Suppressor macrophage treated with lipopolysaccharide for 4 hours (primary cell): ENCODE results near the gene CYB5R3.
"Not testable (repeated sequence)": the region's sequence is repeated elsewhere in the genome, so short reads cannot be mapped to it uniquely, and the experiment has no call there.

Experiments used
- DNase-seq: peaks from one replicate; pipeline ENCODE4 v3.0.0-alpha.2; 2020

Gene CYB5R3

DNA sequence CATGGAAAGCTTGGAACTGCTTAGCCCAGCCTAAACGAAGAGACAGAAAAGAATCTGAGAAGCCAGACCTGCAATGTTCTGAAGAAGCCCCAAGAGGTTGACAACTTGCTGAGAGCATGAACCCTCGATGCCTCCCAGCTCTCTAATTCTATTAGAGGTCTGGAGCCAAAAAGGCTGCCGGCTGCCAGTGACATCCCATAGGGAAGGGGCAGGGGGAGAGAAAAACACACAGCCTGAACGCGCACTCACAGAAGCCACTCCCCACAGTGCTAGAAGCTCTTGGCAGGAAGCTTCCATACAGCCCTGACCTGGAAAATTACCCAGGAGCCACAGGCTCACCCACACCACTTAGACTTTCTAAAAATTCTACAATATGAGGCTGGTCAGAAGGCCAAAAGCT, 52.9 kb downstream of the CYB5R3 start:
- no peak for DNase-seq

DNA sequence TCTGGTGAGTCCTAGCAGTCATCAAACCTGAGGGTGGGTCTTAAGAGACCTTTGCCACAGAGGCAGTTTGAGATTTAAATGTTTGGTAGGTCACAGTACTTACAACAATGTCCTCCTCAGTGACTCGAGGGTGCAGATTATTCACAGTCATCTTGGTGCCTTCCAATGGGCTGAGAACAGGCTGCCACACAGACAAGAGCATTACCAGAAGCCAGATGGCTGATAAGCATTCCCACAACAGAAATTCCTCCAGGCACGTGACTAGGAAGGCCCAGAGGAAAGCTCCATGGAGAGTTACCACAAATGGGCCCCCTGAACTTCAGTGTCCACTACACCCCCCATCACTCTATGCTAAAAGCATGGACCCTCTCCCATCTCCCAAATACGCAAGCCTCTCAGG, 53.8 kb downstream of the CYB5R3 start:
- DNase-seq: no peak

DNA sequence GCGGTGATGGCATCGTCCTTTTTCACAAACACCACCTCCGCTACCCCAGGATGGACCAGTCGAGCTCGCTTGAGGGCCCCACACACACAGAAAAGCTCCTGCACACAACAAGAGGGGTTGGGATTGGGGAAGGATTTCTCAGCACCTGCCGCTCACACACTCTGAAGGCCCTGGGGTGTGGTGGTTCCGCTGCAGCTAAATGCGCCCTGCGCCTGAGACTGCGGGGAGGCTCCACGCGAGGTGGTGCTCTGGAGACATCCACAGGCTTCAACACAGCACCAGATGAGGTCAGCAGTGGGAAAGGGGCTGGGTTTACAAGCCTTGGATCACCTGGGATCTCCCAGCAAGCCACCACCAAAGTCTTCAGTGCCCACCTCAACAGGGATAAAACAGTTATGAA, 57.2 kb downstream of the CYB5R3 start:
- no peak for DNase-seq

DNA sequence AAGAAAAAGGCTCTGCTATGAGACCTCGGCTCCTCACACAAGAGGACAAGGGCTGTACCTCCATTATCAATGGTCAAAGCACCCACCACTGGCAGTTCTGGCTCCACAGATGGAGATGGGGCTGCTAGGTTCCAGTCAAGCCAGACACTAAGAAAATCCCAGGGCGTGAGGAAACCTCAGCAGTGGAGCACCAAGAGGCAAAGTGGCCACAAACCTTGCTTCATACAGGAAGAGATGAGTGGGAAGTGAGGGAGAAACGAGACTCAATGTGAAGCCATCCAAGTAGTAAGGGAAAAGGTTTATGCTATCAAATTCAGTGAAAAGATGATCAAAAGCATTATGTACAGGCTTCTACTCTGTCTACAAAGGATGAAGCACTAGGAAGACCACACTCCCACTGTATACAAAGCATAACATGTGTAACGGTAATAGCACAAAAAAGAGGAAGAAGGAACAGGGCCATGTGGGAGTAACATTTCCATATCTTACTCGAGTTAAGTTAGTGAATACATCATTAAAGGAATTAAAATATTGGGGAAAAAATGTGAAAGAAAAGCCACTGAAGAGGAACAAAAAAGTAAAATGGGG, 61.5 kb downstream of the CYB5R3 start:
- peak; percentile 82 for DNase-seq

DNA sequence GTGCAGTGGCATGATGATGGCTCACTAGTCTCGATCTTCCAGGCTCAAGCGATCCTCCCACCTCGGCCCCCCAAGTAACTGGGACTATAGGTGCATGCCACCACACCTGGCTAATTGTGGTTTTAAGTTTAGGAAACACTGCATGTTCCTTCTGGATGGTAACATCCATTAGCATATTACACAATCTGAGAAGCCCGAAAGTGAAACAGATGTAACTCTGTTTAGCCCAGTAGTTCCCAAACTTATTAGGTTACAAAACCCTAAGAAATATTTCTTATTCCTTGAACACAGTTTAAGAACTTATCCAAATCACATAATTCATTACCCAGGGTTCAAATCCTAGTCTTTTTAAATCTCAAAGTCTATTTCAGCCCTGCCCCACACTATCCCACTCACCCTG, 62.8 kb downstream of the CYB5R3 start:
- DNase-seq: peak; percentile 61

DNA sequence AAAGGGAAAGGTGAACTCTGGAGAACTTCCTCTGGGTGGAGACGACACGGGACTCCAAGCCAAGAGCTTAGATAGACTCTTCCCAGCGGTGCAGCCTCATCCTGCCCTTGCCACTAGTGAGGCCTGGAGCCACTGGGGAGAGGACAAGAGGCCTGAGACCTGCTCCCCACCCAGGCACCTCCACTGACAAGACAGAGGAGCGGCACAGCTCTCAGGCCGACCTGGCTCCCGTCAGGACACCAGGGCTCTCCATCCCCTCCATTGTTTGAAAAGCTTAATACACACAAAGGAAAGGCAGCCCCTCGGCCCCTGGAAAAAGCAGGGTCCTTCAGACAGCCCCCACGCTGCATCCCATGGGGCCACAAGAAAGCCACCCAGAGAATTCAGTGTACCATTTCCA, 64.1 kb downstream of the CYB5R3 start:
- no peak for DNase-seq

DNA sequence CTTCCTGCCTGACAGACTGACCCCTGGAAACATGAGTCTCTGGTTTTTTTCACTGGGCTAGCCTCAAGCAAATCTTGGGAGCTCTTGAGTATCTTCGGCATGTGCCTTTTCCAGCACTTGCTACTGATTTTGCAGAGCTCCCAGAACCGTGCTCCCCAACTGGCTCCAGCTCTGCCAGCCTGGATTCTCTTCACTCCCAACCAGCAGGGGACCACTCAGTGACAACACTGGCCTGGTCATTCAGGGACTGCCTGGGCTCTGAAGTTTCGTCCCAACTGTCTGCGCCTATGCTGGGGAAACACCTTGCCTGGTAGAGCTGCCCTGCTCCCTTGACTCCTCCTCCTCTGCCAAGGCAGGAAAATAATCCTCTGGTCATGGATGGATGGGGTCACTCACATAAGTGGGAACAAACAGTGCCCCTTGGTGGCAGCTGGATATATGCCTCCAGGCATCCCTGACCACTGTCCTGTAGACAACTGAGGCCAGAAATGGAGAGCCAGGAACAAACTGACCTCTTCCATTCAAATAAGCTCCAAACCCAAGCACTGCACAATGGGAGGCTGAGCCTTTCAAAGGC, 64.7 kb downstream of the CYB5R3 start:
- DNase-seq: no peak

DNA sequence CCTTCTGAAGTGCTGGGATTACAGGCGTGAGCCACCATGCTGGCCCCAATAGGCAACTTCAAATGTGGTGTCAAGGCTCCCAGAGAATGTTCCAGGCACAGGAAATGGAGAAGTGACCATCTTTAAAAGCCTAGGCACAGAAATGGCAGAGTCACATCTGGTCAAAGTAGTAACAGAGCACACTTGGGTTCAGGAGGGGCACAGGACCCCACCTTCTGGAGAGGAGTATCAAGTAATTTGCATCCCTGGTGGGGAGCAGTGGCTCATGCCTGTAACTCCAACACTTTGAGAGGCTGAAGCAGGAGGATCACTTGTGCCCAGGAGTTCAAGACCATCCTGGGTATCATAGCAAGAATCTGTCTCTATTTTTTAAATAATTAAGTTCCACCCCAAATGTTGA, 66.2 kb downstream of the CYB5R3 start:
- no peak for DNase-seq

DNA sequence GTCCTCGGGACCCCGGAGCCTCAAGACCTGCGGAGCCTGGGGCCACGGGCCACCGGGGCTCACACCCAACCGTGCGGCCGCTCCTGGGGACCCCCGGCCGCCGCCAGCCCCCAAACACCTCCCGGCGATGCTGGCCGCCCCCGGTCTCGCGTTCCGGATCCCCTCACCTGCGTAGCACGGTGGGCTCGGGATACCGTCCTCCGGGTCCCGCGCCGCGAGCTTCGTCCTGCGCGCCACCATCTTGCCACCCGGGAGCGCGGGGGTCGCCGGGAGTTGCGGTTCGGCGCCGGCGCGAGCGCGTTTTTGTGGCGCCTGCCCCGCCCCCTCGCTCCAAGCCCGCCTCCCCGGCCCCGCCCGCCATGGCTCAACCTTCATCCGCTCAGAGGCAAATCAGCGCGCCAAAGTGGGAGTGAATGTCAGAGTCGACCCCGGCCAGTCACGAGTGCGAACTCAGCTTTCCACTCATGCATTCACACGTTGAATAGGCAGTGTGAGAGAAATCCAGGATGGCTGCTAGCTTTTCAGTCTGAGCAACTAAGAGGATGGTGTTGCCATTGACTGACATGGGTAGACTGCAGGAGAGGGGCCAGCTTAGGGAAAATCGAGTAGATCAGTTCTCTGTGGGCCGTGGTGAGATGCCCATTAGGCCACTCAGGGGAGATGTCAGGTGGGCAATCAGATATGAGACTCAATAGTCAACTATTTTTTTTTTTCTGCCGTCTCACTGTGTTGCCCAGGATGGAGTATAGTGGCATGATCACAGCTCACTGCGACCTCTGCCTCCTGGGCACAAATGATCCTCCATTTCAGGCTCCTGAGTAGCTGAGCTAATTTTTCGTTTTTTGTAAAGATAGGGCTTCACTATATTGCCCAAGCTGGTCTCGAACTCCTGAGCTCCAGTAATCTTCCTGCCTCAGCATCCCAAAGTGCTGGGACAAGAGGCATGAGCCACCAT, 67.2 kb downstream of the CYB5R3 start:
- peak; percentile 78 for DNase-seq

DNA sequence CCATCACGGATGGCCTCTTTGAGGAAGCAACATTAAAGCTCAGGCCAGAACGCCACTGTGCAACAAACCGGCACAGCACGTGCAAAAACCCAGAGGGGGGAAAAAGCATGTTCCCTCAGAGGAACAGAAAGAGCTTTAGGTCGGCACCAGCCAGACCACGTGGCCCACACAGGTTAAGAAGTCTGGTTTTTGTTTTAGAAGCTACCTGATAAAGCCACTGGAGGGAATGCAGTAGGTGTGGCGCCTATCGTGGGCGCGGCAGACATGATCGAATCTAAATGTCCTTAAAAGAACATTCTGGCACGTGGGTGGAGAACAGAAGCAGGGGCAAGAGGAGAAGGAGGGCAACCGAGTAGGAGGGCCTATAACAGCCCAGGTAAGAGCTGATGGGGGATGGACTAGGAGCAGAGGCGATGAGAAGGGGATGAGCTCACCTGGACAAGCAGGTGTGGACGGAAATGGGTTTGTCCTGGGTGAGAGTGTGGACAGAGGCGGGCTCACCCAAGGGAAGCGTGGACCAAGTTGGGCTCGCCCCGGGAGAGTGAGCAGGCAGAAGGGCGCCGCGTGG, 67.9 kb downstream of the CYB5R3 start:
- not testable (repeated sequence) for DNase-seq

DNA sequence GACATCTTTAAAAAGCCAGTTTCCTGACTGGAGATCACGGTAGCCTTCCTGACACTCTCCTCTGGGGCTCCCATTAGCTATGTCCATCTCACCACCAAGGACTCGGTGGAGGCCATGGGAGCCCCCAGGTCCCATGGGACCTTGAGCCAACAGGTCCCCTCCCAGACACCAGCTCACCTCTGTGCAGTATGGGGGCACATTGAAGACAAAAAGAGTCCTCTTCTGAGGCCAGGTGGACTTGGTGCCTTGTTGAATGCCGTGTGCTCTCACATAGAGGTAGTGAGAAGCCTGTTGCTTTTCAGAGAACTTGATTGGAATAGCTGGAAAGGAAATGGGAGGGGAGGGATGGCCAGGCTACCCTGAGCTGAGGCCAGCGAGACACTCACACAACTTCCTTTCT, 69.2 kb downstream of the CYB5R3 start:
- not testable (repeated sequence) for DNase-seq

DNA sequence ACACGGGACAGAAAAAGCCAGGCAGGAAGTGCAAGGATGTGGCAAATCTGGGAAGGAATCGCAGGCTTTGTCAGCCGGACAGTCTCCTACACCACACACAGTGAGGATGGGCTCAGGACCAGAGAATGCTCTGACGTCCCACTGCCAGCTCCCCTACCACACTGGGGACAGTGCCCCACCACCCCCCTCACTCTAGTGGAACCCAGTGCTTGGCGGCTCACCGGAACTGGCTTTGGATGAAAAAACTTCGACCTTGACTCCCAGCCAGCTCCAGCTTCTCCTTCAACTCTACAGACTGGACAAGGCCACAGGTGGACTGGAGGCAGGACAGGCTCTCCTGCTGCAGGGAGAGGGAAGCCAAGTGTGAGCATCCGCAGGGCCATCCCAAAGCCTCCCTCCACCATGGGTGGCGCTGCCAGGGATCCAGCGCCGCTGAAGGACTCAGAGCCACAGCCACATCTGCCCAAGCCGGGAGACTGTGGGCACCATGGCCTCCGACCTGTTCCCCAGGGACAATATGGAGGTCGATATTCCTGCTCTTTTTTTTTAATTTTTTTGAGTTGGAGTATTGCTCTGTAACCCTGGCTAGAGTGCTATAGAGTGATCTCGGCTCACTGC, 71.5 kb downstream of the CYB5R3 start:
- no peak for DNase-seq

DNA sequence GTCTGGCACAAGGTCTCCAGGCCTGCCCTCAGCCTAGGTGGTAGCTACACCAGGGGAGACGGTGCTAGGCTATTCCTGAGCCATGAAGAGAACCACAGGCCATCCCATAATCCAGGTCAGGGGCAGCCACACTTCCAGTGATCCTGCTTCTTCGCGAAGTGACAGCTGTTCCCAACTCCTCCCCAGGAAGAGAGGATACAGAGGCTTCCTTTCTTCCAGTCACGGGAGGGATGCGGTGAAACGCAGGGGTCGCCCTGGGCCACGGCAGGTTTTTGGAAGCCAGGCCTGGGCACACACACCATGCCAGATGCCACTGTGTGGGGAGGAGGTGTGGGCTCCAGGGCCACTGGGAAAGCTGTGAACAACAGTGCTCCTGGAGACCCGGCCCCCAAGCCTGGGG, 72.1 kb downstream of the CYB5R3 start:
- not testable (repeated sequence) for DNase-seq

DNA sequence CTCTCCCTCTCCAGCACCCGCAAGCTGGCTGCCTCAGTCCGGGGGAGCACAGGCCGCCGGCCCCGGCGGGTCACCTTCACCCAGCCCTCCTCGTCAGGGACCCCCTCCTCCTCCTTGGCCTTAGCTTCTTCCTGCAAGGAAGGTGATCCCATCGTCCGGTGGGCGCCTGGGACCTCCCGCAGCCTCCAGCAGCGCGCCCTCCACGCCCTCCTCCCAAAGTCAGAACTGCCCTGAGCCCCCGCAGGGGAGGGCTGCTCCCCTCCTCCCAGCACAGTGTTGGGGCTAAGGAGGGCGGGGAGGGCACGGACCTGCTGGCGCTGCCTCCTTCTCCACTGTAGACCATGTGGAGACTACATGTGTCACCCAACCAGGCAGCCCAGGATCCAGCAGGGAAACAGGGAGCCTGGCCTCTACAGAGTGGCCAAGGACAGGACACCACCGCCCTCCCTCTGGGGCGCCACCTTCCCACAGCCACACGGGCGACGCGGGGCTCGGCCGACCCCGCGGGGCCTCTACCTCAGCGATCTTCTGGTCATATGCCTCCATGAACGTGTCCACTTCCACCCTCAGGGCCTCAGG, 73.1 kb downstream of the CYB5R3 start:
- DNase-seq: not testable (repeated sequence)

DNA sequence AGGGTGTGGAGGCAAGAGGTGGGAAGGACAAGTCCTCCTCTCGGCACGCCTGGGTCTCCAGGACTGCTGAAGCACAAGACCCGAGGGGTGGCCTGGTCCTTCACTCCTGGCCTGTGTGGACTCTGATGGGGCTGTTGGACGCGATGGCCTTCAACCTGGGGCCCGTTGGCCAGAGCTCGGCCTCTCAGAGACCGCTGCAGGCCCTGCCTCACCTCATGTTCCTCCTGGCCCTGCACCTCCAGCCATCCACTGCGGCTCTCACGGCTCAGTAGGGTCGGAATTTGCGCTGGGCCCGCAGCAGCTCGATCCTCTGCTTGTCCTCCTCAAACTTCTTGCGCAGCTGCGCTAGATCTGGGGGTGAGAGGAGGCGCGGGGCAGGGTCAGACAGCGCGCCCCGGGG, 74.7 kb downstream of the CYB5R3 start:
- DNase-seq: not testable (repeated sequence)

DNA sequence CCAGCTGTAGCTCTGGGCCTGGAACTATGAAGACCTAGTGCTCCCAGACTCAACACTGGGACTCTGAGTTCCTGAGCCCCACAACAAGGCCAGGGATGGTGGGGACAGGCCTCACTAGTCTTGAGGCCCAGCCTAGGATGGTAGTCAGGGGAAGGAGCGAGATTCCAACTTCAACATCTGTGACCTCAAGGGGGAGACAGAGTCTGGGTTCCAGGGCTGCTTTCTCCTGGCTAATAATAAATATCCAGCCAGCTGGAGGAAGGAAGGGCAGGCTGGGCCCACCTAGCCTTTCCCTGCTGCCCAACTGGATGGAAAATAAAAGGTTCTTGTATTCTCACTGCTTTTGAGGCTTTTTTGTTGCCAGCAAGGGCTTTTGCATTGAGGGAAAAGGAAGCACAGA, 75.1 kb downstream of the CYB5R3 start:
- DNase-seq: not testable (repeated sequence)

DNA sequence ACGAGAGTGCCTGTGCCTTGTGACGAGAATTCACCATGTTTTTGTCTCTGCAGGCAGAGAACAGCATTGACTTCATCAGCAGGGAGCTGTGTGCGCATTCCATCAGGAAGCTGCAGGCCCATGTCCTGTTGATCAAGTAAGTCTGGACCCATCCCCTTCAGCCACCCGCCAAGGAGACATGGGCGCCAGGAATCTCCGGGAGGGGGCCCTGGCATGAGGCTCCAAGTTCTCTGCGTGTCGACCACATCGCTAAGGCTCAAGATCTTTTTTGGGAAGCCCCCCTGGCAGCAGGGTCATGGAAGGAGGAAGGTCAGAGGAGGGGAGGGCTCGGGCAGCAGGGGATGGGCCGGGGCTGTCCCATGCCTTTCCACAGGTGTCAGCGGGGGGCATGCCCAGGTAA, 78.1 kb downstream of the CYB5R3 start:
- not testable (repeated sequence) for DNase-seq

DNA sequence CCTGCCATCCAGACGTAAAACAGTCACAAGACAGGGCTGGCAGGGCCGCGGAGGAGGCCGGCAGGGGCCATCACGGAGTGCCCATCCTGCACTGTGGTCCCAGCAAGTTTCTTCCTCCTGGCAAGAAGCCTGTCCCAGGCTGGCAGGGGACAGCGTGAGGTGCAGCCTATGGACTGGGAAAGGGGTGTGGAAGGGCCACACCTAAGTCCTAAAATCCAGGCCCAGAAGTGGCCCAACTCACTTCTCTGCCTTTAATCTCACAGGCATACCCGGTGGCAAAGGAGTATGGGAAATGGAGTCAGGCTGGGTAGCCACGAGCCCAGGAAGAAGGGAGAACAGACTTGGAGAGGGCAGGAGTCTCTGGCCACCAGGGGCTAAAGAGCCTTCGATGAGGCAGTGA, 78.6 kb downstream of the CYB5R3 start:
- not testable (repeated sequence) for DNase-seq

DNA sequence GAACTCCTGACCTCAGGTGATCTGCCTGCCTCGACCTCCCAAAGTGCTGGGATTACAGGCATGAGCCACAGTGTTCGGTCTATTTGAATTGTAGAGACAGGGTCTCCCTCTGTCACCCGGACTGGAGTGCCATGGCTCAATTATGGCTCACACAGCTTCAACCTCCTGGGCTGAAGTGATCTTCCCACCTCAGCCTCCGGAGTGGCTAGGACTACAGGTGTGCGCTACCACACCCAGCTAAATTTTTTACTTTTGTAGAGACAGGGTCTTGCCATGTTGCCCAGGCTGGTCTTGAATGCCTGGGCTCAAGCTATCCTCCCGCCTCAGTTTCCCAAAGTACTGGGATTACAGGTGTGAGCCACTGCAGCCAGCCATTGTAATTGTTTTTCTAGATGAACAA, 81.2 kb downstream of the CYB5R3 start:
- not testable (repeated sequence) for DNase-seq
